HG03469 (cell line): ENCODE measurements around the gene C10orf143.

Source experiments
- ATAC-seq: cut with Tn5 transposase; IDR thresholded peaks from one replicate; pipeline ENCODE4 v1.9.1; 2021; ENCODE audit warnings: mild to moderate bottlenecking, moderate library complexity, moderate number of reproducible peaks; ENCODE audit not compliant: unreplicated experiment

The C10orf143 gene

GRCh38 chr10:130017631-130018022, 93.0 kb downstream of the C10orf143 start:
- no peak for ATAC-seq

GRCh38 chr10:130016993-130017630, 93.5 kb downstream of the C10orf143 start:
- ATAC-seq, result no peak

- no peak for ATAC-seq
Observed at GRCh38 chr10:130016095-130016494, 94.5 kb downstream of the C10orf143 start.

GRCh38 chr10:130015075-130015695, 95.4 kb downstream of the C10orf143 start:
- ATAC-seq, result no peak

- ATAC-seq, result no peak
Observed at GRCh38 chr10:130014263-130015074, 96.2 kb downstream of the C10orf143 start.
